ENCODE results near the gene HBD. TPM values are rescaled to one million over a fixed set of nuclear protein-coding genes. Genes with fewer than 3 reads are reported as not detected.

The HBD gene
- total RNA-seq, 1 experiment from 2014 or later = not detected

DNA sequence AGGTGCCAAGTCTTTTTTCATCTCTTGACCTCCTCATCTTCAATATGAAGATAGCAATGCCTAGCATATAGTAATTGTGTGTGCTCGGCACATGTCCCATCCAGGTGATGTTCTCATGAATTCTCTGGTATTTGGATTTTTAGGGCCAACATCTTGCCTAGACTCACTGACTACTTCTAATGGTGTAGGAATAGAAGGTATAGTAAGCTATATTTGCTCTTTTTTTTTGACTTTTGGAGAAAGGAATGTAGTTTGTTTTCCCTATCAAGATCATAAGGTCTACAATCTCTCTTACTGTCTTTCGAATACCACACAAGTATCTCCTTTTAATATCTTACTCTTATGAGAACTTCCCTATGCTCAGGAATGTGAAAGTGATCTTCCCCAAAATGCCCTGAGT, 3.2 kb downstream of the HBD start:
- POLR2A ChIA-PET (ENCODE audit: unreplicated experiment) = no interaction called here
- Histone ChIP-seq H3K4me1 (replicated peaks; ENCODE audit: insufficient read depth) (no peaks in the 10 kb centered on the region), H3K79me2 (ENCODE audit: low read depth) (no peaks in the 10 kb centered on the region), H3K27me3 (ENCODE audit: insufficient read depth, low read depth) (no peaks in the 10 kb centered on the region), H2AFZ (no peak overlapping the region), H3K9me2 (ENCODE audit: insufficient read depth) (no peaks in the 10 kb centered on the region), H3K9me3 (ENCODE audit: insufficient read depth, low read depth) (no peaks in the 10 kb centered on the region), H3K4me2 (no peak overlapping the region), H4K20me1 (ENCODE audit: insufficient read depth) (no peaks in the 10 kb centered on the region), H3F3A (ENCODE audit: insufficient read depth, low read depth) (no peaks in the 10 kb centered on the region), H3K27ac (no peak overlapping the region), H3K4me3 (no peak overlapping the region), H3K36me3 (ENCODE audit: low read depth) (no peaks in the 10 kb centered on the region)
- TF ChIP-seq EZH2 (IDR thresholded peaks at IDR 0.05; ENCODE audit: low read depth) (no peak), CTCF (conservative IDR thresholded peaks at IDR 0.05) (no peak)
- CTCF ChIA-PET = no interaction called here
- no peak for DNase-seq
- intact Hi-C loops (cut with micrococcal nuclease; ENCODE audit: unreplicated experiment) = no loop called here
- no TSS peak for BruUV-seq (replicated peaks)

GRCh38 chr11:5230266-5230665, 4.0 kb downstream of the HBD start:
- Histone ChIP-seq H3F3A (ENCODE audit: insufficient read depth, low read depth) (no peaks in the 10 kb centered on the region), H3K4me2 (no peak overlapping the region), H3K27me3 (ENCODE audit: insufficient read depth, low read depth) (no peaks in the 10 kb centered on the region), H3K27ac (no peak overlapping the region), H3K79me2 (ENCODE audit: low read depth) (no peaks in the 10 kb centered on the region), H2AFZ (no peak overlapping the region), H3K9me2 (ENCODE audit: insufficient read depth) (no peaks in the 10 kb centered on the region), H3K4me3 (no peak overlapping the region), H3K4me1 (replicated peaks; ENCODE audit: insufficient read depth) (no peaks in the 10 kb centered on the region), H4K20me1 (ENCODE audit: insufficient read depth) (no peaks in the 10 kb centered on the region), H3K36me3 (ENCODE audit: low read depth) (no peaks in the 10 kb centered on the region), H3K9me3 (ENCODE audit: insufficient read depth, low read depth) (no peaks in the 10 kb centered on the region)
- CTCF ChIA-PET = no interaction called here
- BruUV-seq (replicated peaks) = no TSS peak
- DNase-seq = no peak
- no peak for TF ChIP-seq EZH2 (IDR thresholded peaks at IDR 0.05; ENCODE audit: low read depth)
- TF ChIP-seq CTCF (conservative IDR thresholded peaks at IDR 0.05) = no peak
- intact Hi-C loops (cut with micrococcal nuclease; ENCODE audit: unreplicated experiment) = no loop called here
- POLR2A ChIA-PET (ENCODE audit: unreplicated experiment) = no interaction called here

- no TSS peak for BruUV-seq (replicated peaks)
- H4K20me1 ChIP-seq (ENCODE audit: insufficient read depth) = no peaks in the 10 kb centered on the region
- H3K9me3 ChIP-seq (ENCODE audit: insufficient read depth, low read depth) = no peaks in the 10 kb centered on the region
- intact Hi-C loops (cut with micrococcal nuclease; ENCODE audit: unreplicated experiment) = no loop called here
- H3K27ac ChIP-seq = no peak overlapping the region
- ChIA-PET CTCF (no interaction called here), POLR2A (ENCODE audit: unreplicated experiment) (interaction anchor here (0.6 kb wide), 1 partner anchor 1211 kb away, joined by 3 read pairs; no protein-coding TSS in a partner anchor)
- DNase-seq = no peak
- no peaks in the 10 kb centered on the region for H3F3A ChIP-seq (ENCODE audit: insufficient read depth, low read depth)
- no peaks in the 10 kb centered on the region for H3K27me3 ChIP-seq (ENCODE audit: insufficient read depth, low read depth)
- no peaks in the 10 kb centered on the region for H3K4me1 ChIP-seq (replicated peaks; ENCODE audit: insufficient read depth)
- H3K4me3 ChIP-seq = no peak overlapping the region
- no peak overlapping the region for H2AFZ ChIP-seq
- no peak overlapping the region for H3K4me2 ChIP-seq
- H3K36me3 ChIP-seq (ENCODE audit: low read depth) = no peaks in the 10 kb centered on the region
- H3K79me2 ChIP-seq (ENCODE audit: low read depth) = no peaks in the 10 kb centered on the region
- no peaks in the 10 kb centered on the region for H3K9me2 ChIP-seq (ENCODE audit: insufficient read depth)
- TF ChIP-seq EZH2 (IDR thresholded peaks at IDR 0.05; ENCODE audit: low read depth) (no peak), CTCF (conservative IDR thresholded peaks at IDR 0.05) (no peak)
Measured at GRCh38 chr11:5229796-5230195, 4.5 kb downstream of the HBD start.

All from PC-9 (cell line).